H9 (cell line): Measurements from ENCODE around the gene VIPR2. TPM values are rescaled to one million over a fixed set of nuclear protein-coding genes. Genes with fewer than 3 reads are reported as not detected.

Experiments
- DNase-seq: peaks from one replicate; pipeline ENCODE4 v3.0.0-alpha.2; 2017
- H2AFZ ChIP-seq: one replicate; pipeline ENCODE4 v1.6.1; 2013; ENCODE audit warnings: mild to moderate bottlenecking, low read length, control low read depth, moderate library complexity
- H2AK5ac ChIP-seq: 2 replicates; pipeline ENCODE4 v1.6.1; 2013; ENCODE audit warnings: low read length, control low read depth, mixed read lengths; ENCODE audit not compliant: insufficient read length
- H2BK120ac ChIP-seq: one replicate; pipeline ENCODE4 v1.6.1; 2013; ENCODE audit warnings: low read depth, mild to moderate bottlenecking, low read length, control low read depth, inconsistent platforms; ENCODE audit not compliant: poor library complexity, severe bottlenecking
- H2BK12ac ChIP-seq: 2 replicates; pipeline ENCODE4 v1.6.1; 2013; ENCODE audit warnings: low read length, control low read depth, mixed read lengths, low read depth; ENCODE audit not compliant: insufficient read length
- H2BK15ac ChIP-seq: 2 replicates; pipeline ENCODE4 v1.6.1; 2013; ENCODE audit warnings: low read depth, low read length, control low read depth
- H2BK20ac ChIP-seq: one replicate; pipeline ENCODE4 v1.6.1; 2013; ENCODE audit warnings: low read depth, mild to moderate bottlenecking, low read length, control low read depth, inconsistent platforms; ENCODE audit not compliant: poor library complexity, severe bottlenecking
- H2BK5ac ChIP-seq: 2 replicates; pipeline ENCODE4 v1.6.1; 2013; ENCODE audit warnings: low read length, control low read depth, mixed read lengths; ENCODE audit not compliant: insufficient read length
- H3K14ac ChIP-seq: 2 replicates; pipeline ENCODE4 v1.6.1; 2013; ENCODE audit warnings: low read length, control low read depth; ENCODE audit not compliant: insufficient read depth
- H3K18ac ChIP-seq: 2 replicates; pipeline ENCODE4 v1.6.1; 2013; ENCODE audit warnings: low read depth, mild to moderate bottlenecking, mixed read lengths, low read length, control low read depth; ENCODE audit not compliant: insufficient read length
- H3K23ac ChIP-seq: 2 replicates; pipeline ENCODE4 v1.6.1; 2013; ENCODE audit warnings: low read length, control low read depth, mixed read lengths, low read depth; ENCODE audit not compliant: insufficient read length
- H3K23me2 ChIP-seq: 2 replicates; pipeline ENCODE4 v1.6.1; 2013; ENCODE audit warnings: low read depth, mild to moderate bottlenecking, mixed read lengths, low read length, control low read depth; ENCODE audit not compliant: insufficient read length, poor library complexity, severe bottlenecking
- H3K27ac ChIP-seq: 2 replicates; pipeline ENCODE4 v1.5.1; 2013; ENCODE audit warnings: low read length, control low read depth, mixed read lengths, low read depth; ENCODE audit not compliant: insufficient read length
- H3K27me3 ChIP-seq: 2 replicates; pipeline ENCODE4 v1.6.1; 2013; ENCODE audit warnings: low read length, control low read depth, inconsistent platforms; ENCODE audit not compliant: insufficient read depth
- H3K4ac ChIP-seq: 2 replicates; pipeline ENCODE4 v1.6.1; 2013; ENCODE audit warnings: low read depth, mild to moderate bottlenecking, control low read depth, inconsistent platforms, low read length, moderate library complexity
- H3K4me1 ChIP-seq: 2 replicates; pipeline ENCODE4 v1.6.1; 2013; ENCODE audit warnings: low read length, control low read depth, inconsistent platforms; ENCODE audit not compliant: insufficient read depth
- H3K4me2 ChIP-seq: 2 replicates; pipeline ENCODE4 v1.6.1; 2013; ENCODE audit warnings: low read length, control low read depth, mixed read lengths; ENCODE audit not compliant: insufficient read length, insufficient read depth
- H3K56ac ChIP-seq: 2 replicates; pipeline ENCODE4 v1.6.1; 2013; ENCODE audit warnings: low read depth, mild to moderate bottlenecking, mixed read lengths, low read length, control low read depth; ENCODE audit not compliant: insufficient read length
- H3K79me1 ChIP-seq: 2 replicates; pipeline ENCODE4 v1.6.1; 2013; ENCODE audit warnings: low read depth, mild to moderate bottlenecking, moderate library complexity, low read length, control low read depth, inconsistent platforms; ENCODE audit not compliant: insufficient read depth, poor library complexity, severe bottlenecking
- H3K79me2 ChIP-seq: 2 replicates; pipeline ENCODE4 v1.6.1; 2013; ENCODE audit warnings: low read length, control low read depth, inconsistent platforms; ENCODE audit not compliant: insufficient read depth
- H3K9ac ChIP-seq: 2 replicates; pipeline ENCODE4 v1.6.1; 2013; ENCODE audit warnings: low read length, control low read depth, mixed read lengths; ENCODE audit not compliant: insufficient read length; ENCODE audit errors: extremely low read depth
- H3K9me3 ChIP-seq: one replicate; pipeline ENCODE4 v1.6.1; 2013; ENCODE audit warnings: low read depth, low read length, inconsistent platforms; ENCODE audit not compliant: control insufficient read depth
- H3T11ph ChIP-seq: one replicate; pipeline ENCODE4 v1.6.1; 2013; ENCODE audit warnings: mild to moderate bottlenecking, low read length, control low read depth, inconsistent platforms
- H4K20me1 ChIP-seq: one replicate; pipeline ENCODE4 v1.6.1; 2013; ENCODE audit not compliant: control insufficient read depth, insufficient read length, insufficient read depth
- H4K5ac ChIP-seq: 2 replicates; pipeline ENCODE4 v1.6.1; 2013; ENCODE audit warnings: low read depth, mild to moderate bottlenecking, mixed read lengths, low read length, control low read depth; ENCODE audit not compliant: insufficient read length
- H4K8ac ChIP-seq: replicated peaks from 2 replicates; pipeline ENCODE4 v1.6.1; 2013; ENCODE audit warnings: low read length, control low read depth, mixed read lengths, low read depth; ENCODE audit not compliant: insufficient read length
- H4K91ac ChIP-seq: 2 replicates; pipeline ENCODE4 v1.6.1; 2013; ENCODE audit warnings: low read depth, mild to moderate bottlenecking, moderate library complexity, mixed read lengths, low read length, control low read depth; ENCODE audit not compliant: insufficient read length
- H3K27ac Mint-ChIP-seq, 3 experiments: 2 replicates in 2 of 3; 3 replicates in 1 of 3; pipeline ENCODE4 v1.8.0; 2020 to 2021; ENCODE audit warnings: mixed read lengths in 3 of 3, mild to moderate bottlenecking in 1 of 3, moderate library complexity in 1 of 3
- H3K27me3 Mint-ChIP-seq: 2 replicates; pipeline ENCODE4 v1.8.0; 2021; ENCODE audit warnings: low read depth, mild to moderate bottlenecking, moderate library complexity, mixed read lengths
- H3K36me3 Mint-ChIP-seq, 3 experiments: 2 replicates in 2 of 3; 3 replicates in 1 of 3; pipeline ENCODE4 v1.8.0; 2020 to 2021; ENCODE audit warnings: low read depth in 3 of 3, mixed read lengths in 3 of 3; ENCODE audit not compliant: insufficient read depth in 1 of 3
- H3K4me1 Mint-ChIP-seq, 2 experiments: 2 replicates each; pipeline ENCODE4 v1.8.0; 2020; ENCODE audit warnings: mixed read lengths in 2 of 2
- H3K4me3 Mint-ChIP-seq, 2 experiments: 2 replicates in 1 of 2; 3 replicates in 1 of 2; pipeline ENCODE4 v1.8.0; 2020 to 2021; ENCODE audit warnings: mild to moderate bottlenecking in 2 of 2, mixed read lengths in 2 of 2, moderate library complexity in 1 of 2
- H3K9me3 Mint-ChIP-seq, 2 experiments: 2 replicates in 1 of 2; 3 replicates in 1 of 2; pipeline ENCODE4 v1.8.0; 2020; ENCODE audit warnings: mild to moderate bottlenecking in 2 of 2, mixed read lengths in 2 of 2, moderate library complexity in 1 of 2
- WGBS: extraction: QIAGEN DNeasy Blood & Tissue Kit; methylation state at CpG from one replicate; pipeline ENCODE4 v1.1.7; 2013; ENCODE audit warnings: missing lambda C conversion rate, low lambda C conversion rate, mixed read lengths; ENCODE audit not compliant: insufficient read length; ENCODE audit errors: extremely low coverage; 5-methylcytosine and 5-hydroxymethylcytosine counted together
- total RNA-seq: library from RNA; stranded (reverse); gene quantifications from 2 replicates; pipeline ENCODE4 v1.2.1, GENCODE V29; 2021
- TF ChIP-seq, protein P1 (sequence below): fragments of 200-600 bp; sonication (generic); conservative IDR thresholded peaks from 3 replicates; pipeline ENCODE4 v1.8.0; 2021; ENCODE audit warnings: antibody characterized with exemption, mild to moderate bottlenecking

VIPR2 gene
- total RNA-seq, 1 experiment from 2014 or later, result 1.6 TPM

DNA sequence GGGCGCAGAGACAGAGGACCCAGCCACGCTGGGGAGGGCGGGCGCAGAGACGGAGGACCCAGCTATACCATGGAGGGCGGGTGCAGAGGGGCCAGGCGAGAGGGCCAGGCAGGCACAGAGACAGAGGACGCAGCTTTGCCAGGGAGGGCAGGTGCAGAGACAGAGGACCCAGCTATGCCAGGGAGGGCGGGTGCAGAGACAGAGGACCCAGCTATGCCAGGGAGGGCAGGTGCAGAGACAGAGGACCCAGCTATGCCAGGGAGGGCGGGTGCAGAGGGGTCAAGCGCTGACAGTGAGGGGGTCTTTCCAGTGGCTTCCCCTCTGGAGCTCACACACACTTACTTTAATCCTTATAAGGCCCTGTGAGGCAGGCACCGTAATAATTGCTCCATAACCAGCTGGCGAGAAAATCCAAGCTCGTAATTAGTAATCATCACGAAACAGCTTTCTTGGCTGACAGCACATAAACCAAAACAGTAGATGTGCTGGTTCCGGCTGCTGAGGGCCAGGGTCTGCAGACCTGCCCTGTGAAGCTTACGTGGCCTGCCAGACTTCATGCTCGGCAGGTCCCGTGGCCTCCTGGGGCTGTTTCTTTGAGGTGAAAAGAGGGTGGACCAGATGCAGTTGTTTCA is 137.2 kb downstream of the VIPR2 start:
- no peak overlapping the region for H2AFZ ChIP-seq
- no peaks in the 10 kb centered on the region for H3K79me2 ChIP-seq
- no peaks in the 10 kb centered on the region for H3K79me1 ChIP-seq
- no peaks in the 10 kb centered on the region for H3K23me2 ChIP-seq
- H3K9me3 ChIP-seq, result no peaks in the 10 kb centered on the region
- no peak overlapping the region for H3K56ac ChIP-seq
- H3T11ph ChIP-seq, result no peak overlapping the region
- no peak overlapping the region for H3K4ac ChIP-seq
- no peak overlapping the region for H3K9ac ChIP-seq
- H4K5ac ChIP-seq, result no peak overlapping the region
- H4K8ac ChIP-seq, result no peak overlapping the region
- no peak overlapping the region for H3K14ac ChIP-seq
- no peak overlapping the region for H3K4me2 ChIP-seq
- H2BK12ac ChIP-seq, result no peak overlapping the region
- H3K4me1 ChIP-seq, result no peaks in the 10 kb centered on the region
- no peak overlapping the region for H3K4me3 Mint-ChIP-seq
- TF ChIP-seq, protein P1, sequence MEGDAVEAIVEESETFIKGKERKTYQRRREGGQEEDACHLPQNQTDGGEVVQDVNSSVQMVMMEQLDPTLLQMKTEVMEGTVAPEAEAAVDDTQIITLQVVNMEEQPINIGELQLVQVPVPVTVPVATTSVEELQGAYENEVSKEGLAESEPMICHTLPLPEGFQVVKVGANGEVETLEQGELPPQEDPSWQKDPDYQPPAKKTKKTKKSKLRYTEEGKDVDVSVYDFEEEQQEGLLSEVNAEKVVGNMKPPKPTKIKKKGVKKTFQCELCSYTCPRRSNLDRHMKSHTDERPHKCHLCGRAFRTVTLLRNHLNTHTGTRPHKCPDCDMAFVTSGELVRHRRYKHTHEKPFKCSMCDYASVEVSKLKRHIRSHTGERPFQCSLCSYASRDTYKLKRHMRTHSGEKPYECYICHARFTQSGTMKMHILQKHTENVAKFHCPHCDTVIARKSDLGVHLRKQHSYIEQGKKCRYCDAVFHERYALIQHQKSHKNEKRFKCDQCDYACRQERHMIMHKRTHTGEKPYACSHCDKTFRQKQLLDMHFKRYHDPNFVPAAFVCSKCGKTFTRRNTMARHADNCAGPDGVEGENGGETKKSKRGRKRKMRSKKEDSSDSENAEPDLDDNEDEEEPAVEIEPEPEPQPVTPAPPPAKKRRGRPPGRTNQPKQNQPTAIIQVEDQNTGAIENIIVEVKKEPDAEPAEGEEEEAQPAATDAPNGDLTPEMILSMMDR, result no peak
- no peak overlapping the region for H2BK20ac ChIP-seq
- no peaks in the 10 kb centered on the region for H4K20me1 ChIP-seq
- no peak overlapping the region for H2AK5ac ChIP-seq
- peaks cover 5% of the 10 kb centered on the region for H3K27me3 Mint-ChIP-seq
- H3K18ac ChIP-seq, result no peak overlapping the region
- H3K36me3 Mint-ChIP-seq, result no peaks in the 10 kb centered on the region
- H3K4me1 Mint-ChIP-seq, result peaks cover 12% of the 10 kb centered on the region in 2 experiments
- H3K23ac ChIP-seq, result no peak overlapping the region
- no peak overlapping the region; a peak in 1 of 7 replicates for H3K27ac Mint-ChIP-seq
- no peaks in the 10 kb centered on the region; a peak in 1 of 5 replicates for H3K9me3 Mint-ChIP-seq
- H2BK15ac ChIP-seq, result no peak overlapping the region
- no peak overlapping the region for H3K27ac ChIP-seq
- H4K91ac ChIP-seq, result no peak overlapping the region
- H3K27me3 ChIP-seq, result no peaks in the 10 kb centered on the region
- no peak overlapping the region for H2BK120ac ChIP-seq
- H2BK5ac ChIP-seq, result no peak overlapping the region
- WGBS, result no CpG with 5 or more reads among the region's 19 CpGs
- no peak for DNase-seq
